Epithelial cell of proximal tubule (primary cell): ENCODE results near the gene TBC1D10A. TPM values are rescaled to one million over a fixed set of nuclear protein-coding genes. Genes with fewer than 3 reads are reported as not detected.
A peak's percentile ranks its signal among the peaks of the same experiment; 100 is the strongest.

Source experiments
- DNase-seq: peaks from one replicate; pipeline ENCODE4 v3.0.0-alpha.2; 2011; ENCODE audit warnings: low read depth
- H3K4me3 ChIP-seq: 2 replicates; pipeline ENCODE4 v1.5.1; 2011; ENCODE audit warnings: low read depth, mild to moderate bottlenecking, low read length
- total RNA-seq: library from RNA; depleted of rRNA; stranded (reverse); fragments of >200 nt; gene quantifications from 2 replicates; pipeline ENCODE4 v1.2.3, GENCODE V29; 2015
- TF ChIP-seq, protein P1 (sequence below): conservative IDR thresholded peaks from 2 replicates; pipeline ENCODE4 v1.5.1; 2012; ENCODE audit warnings: low read depth, mild to moderate bottlenecking, low read length

Gene TBC1D10A
- total RNA-seq, 1 donor from 2014 or later, result 22.9 TPM

- TF ChIP-seq, protein P1, sequence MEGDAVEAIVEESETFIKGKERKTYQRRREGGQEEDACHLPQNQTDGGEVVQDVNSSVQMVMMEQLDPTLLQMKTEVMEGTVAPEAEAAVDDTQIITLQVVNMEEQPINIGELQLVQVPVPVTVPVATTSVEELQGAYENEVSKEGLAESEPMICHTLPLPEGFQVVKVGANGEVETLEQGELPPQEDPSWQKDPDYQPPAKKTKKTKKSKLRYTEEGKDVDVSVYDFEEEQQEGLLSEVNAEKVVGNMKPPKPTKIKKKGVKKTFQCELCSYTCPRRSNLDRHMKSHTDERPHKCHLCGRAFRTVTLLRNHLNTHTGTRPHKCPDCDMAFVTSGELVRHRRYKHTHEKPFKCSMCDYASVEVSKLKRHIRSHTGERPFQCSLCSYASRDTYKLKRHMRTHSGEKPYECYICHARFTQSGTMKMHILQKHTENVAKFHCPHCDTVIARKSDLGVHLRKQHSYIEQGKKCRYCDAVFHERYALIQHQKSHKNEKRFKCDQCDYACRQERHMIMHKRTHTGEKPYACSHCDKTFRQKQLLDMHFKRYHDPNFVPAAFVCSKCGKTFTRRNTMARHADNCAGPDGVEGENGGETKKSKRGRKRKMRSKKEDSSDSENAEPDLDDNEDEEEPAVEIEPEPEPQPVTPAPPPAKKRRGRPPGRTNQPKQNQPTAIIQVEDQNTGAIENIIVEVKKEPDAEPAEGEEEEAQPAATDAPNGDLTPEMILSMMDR, result no peak
- DNase-seq, result no peak
- peak overlapping the region; percentile 67 for H3K4me3 ChIP-seq
Measured at GRCh38 chr22:30244641-30245040, 82.1 kb downstream of the TBC1D10A start.

DNA sequence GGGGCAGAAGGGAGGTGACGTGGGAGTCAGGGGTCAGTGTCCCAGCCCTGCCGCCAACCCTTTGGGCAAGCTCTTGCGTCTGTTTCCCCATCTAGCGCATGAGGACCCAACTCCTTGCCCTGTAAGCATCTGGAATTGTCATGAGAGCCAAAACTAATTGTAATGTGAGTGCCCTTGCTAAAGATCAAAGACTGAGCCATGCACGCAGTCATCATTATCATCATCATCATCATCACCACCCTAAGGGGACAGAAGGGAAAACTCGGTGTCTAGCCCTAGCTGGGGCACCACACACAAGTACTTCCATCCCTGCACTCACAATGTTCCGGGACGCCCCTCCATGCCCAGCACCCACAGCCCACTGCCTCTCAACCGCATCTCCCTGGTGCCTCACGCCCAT, 82.7 kb downstream of the TBC1D10A start:
- TF ChIP-seq, protein P1, result no peak
- H3K4me3 ChIP-seq, result peak overlapping the region; percentile 67
- no peak for DNase-seq

DNA sequence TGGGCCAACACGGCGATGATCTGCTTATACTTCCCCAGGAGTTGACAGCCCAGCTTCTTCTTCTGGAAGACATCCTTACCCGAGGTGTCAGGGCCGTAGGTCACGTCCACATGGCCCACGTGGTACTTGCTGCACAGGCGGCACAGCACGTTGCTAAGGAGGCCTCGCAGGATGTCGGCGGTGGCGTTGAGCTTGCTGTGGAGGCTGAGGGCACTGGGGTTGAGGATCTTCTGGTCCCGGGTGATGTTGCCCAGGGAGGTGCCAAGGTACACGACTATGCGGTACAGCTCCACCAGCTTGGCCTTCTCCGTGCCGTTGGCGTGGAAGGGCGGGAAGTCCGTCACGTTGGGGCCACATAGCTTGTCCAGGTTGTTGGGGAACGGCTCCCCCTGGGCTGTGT, 83.1 kb downstream of the TBC1D10A start:
- TF ChIP-seq, protein P1, result no peak
- DNase-seq, result no peak
- H3K4me3 ChIP-seq, result no peak overlapping the region

Other genes starting within 250 kb of the TBC1D10A start
- gene HORMAD2, start 246.5 kb downstream of the TBC1D10A start, total RNA-seq, result not detected in 2 replicates
- gene LIF, start 80.2 kb downstream of the TBC1D10A start, total RNA-seq, result 48.7 and 49.8 TPM in 2 replicates
- gene OSM, start 60.1 kb downstream of the TBC1D10A start, total RNA-seq, result not detected in 2 replicates
- 6.4 and 14.3 TPM in 2 replicates for gene CASTOR1, start 37.4 kb downstream of the TBC1D10A start, total RNA-seq
- gene SF3A1, start 30.0 kb upstream of the TBC1D10A start, total RNA-seq, result 42.6 and 44.2 TPM in 2 replicates
- 2.2 and 5.0 TPM in 2 replicates for gene CCDC157, start 30.1 kb upstream of the TBC1D10A start, total RNA-seq
- 19.2 and 28.0 TPM in 2 replicates for gene RNF215, start 60.5 kb upstream of the TBC1D10A start, total RNA-seq
- 36.2 and 49.6 TPM in 2 replicates for gene SEC14L2, start 70.1 kb upstream of the TBC1D10A start, total RNA-seq
- 79.7 and 115 TPM in 2 replicates for gene MTFP1, start 98.8 kb upstream of the TBC1D10A start, total RNA-seq
- gene SEC14L3, start 145.1 kb upstream of the TBC1D10A start, total RNA-seq, result not detected in 2 replicates
- gene SEC14L4, start 178.8 kb upstream of the TBC1D10A start, total RNA-seq, result 0.07 TPM in 1 of 2 replicates, not detected in the other
- gene SEC14L6, start 219.8 kb upstream of the TBC1D10A start, total RNA-seq, result 2.1 and 11.6 TPM in 2 replicates
- 4.1 and 11.4 TPM in 2 replicates for gene GAL3ST1, start 247.7 kb upstream of the TBC1D10A start, total RNA-seq